Mesendoderm (in vitro differentiated cells): Measurements from ENCODE around the gene MAP6.

Experiments used
- DNase-seq: peaks from one replicate; pipeline ENCODE4 v3.0.0; 2013
- H2AK5ac ChIP-seq: 2 replicates; pipeline ENCODE4 v1.6.1; 2013; ENCODE audit warnings: low read length, inconsistent platforms
- H2BK120ac ChIP-seq: 2 replicates; pipeline ENCODE4 v1.6.1; 2013; ENCODE audit warnings: low read depth, mild to moderate bottlenecking, low read length, moderate library complexity, mixed read lengths
- H2BK15ac ChIP-seq: replicated peaks from 2 replicates; pipeline ENCODE4 v1.6.1; 2013; ENCODE audit warnings: low read depth, mild to moderate bottlenecking, moderate library complexity
- H2BK5ac ChIP-seq: 2 replicates; pipeline ENCODE4 v1.6.1; 2013; ENCODE audit warnings: low read length, inconsistent platforms
- H3K18ac ChIP-seq: 2 replicates; pipeline ENCODE4 v1.6.1; 2013; ENCODE audit warnings: mild to moderate bottlenecking, low read length, mixed read lengths
- H3K23ac ChIP-seq: one replicate; pipeline ENCODE4 v1.6.1; 2013; ENCODE audit warnings: low read length
- H3K27ac ChIP-seq: 2 replicates; pipeline ENCODE4 v1.5.1; 2013; ENCODE audit warnings: low read depth, mild to moderate bottlenecking, inconsistent platforms, low read length, moderate library complexity
- H3K27me3 ChIP-seq: 2 replicates; pipeline ENCODE4 v1.6.1; 2013; ENCODE audit warnings: low read length, control low read depth, mild to moderate bottlenecking, inconsistent platforms; ENCODE audit not compliant: insufficient read depth, poor library complexity
- H3K36me3 ChIP-seq: 2 replicates; pipeline ENCODE4 v1.6.1; 2013; ENCODE audit warnings: low read length, inconsistent platforms; ENCODE audit not compliant: control insufficient read depth, insufficient read depth
- H3K4ac ChIP-seq: one replicate; pipeline ENCODE4 v1.6.1; 2013; ENCODE audit warnings: low read depth, mild to moderate bottlenecking, low read length, moderate library complexity
- H3K4me1 ChIP-seq: 2 replicates; pipeline ENCODE4 v1.6.1; 2013; ENCODE audit warnings: low read depth, low read length, inconsistent platforms; ENCODE audit not compliant: control insufficient read depth
- H3K4me2 ChIP-seq: 2 replicates; pipeline ENCODE4 v1.6.1; 2013; ENCODE audit warnings: low read length
- H3K4me3 ChIP-seq: 2 replicates; pipeline ENCODE4 v1.5.1; 2013; ENCODE audit warnings: mild to moderate bottlenecking, low read length
- H3K56ac ChIP-seq: one replicate; pipeline ENCODE4 v1.6.1; 2013; ENCODE audit warnings: low read length
- H3K79me1 ChIP-seq: 2 replicates; pipeline ENCODE4 v1.6.1; 2013; ENCODE audit warnings: low read length, inconsistent platforms
- H3K79me2 ChIP-seq: 2 replicates; pipeline ENCODE4 v1.6.1; 2013; ENCODE audit warnings: mild to moderate bottlenecking, low read length; ENCODE audit not compliant: control insufficient read depth, insufficient read depth
- H3K9ac ChIP-seq: 2 replicates; pipeline ENCODE4 v1.6.1; 2013; ENCODE audit warnings: low read length, inconsistent platforms
- H4K5ac ChIP-seq: one replicate; pipeline ENCODE4 v1.6.1; 2013; ENCODE audit warnings: low read length
- H4K8ac ChIP-seq: one replicate; pipeline ENCODE4 v1.6.1; 2013; ENCODE audit warnings: low read depth, mild to moderate bottlenecking, control low read depth, low read length, moderate library complexity
- WGBS: extraction: QIAGEN DNeasy Blood & Tissue Kit; methylation state at CpG from one replicate; pipeline ENCODE4 v1.1.7; 2013; ENCODE audit warnings: low lambda C conversion rate, missing lambda C conversion rate; ENCODE audit not compliant: insufficient coverage; ENCODE audit errors: extremely low coverage; 5-methylcytosine and 5-hydroxymethylcytosine counted together

MAP6 gene

GRCh38 chr11:75582895-75583717, 85.7 kb downstream of the MAP6 start:
- DNase-seq, result peak; percentile 95
- peak overlapping the region; percentile 78 for H2BK120ac ChIP-seq
- H3K4me2 ChIP-seq, result peak overlapping the region; percentile 81
- H3K4me1 ChIP-seq, result peaks cover 5% of the 10 kb centered on the region
- H3K4ac ChIP-seq, result peak overlapping the region; percentile 94
- no CpG with 5 or more reads among the region's 68 CpGs for WGBS
- peak overlapping the region; percentile 85 for H2BK5ac ChIP-seq
- no peaks in the 10 kb centered on the region for H3K79me2 ChIP-seq
- H3K79me1 ChIP-seq, result no peaks in the 10 kb centered on the region
- H3K27me3 ChIP-seq, result no peaks in the 10 kb centered on the region
- H2BK15ac ChIP-seq, result no peak overlapping the region
- H4K8ac ChIP-seq, result peak overlapping the region; percentile 97
- H3K18ac ChIP-seq, result peak overlapping the region; percentile 96
- peak overlapping the region; percentile 98 for H3K56ac ChIP-seq
- no peak overlapping the region for H2AK5ac ChIP-seq
- peak overlapping the region; percentile 78 for H3K4me3 ChIP-seq
- H3K27ac ChIP-seq, result peak overlapping the region; percentile 94
- H3K23ac ChIP-seq, result peak overlapping the region; percentile 83
- H4K5ac ChIP-seq, result no peak overlapping the region
- no peaks in the 10 kb centered on the region for H3K36me3 ChIP-seq
- peak overlapping the region; percentile 82 for H3K9ac ChIP-seq

- Histone ChIP-seq H3K9ac (peak overlapping the region; percentile 82), H2BK120ac (no peak overlapping the region), H3K4me1 (peaks cover 5% of the 10 kb centered on the region), H3K56ac (peak overlapping the region; percentile 98), H3K27ac (no peak overlapping the region), H3K79me1 (no peaks in the 10 kb centered on the region), H3K4me3 (no peak overlapping the region), H3K4ac (no peak overlapping the region), H3K4me2 (peak overlapping the region; percentile 81), H3K36me3 (no peaks in the 10 kb centered on the region), H4K5ac (no peak overlapping the region), H3K79me2 (no peaks in the 10 kb centered on the region), H3K18ac (peak overlapping the region; percentile 53), H2BK5ac (no peak overlapping the region), H2BK15ac (no peak overlapping the region), H3K27me3 (no peaks in the 10 kb centered on the region), H3K23ac (no peak overlapping the region), H4K8ac (no peak overlapping the region), H2AK5ac (peak overlapping the region; percentile 81)
- no CpG with 5 or more reads among the region's 4 CpGs for WGBS
- no peak for DNase-seq
These were observed 86.3 kb downstream of the MAP6 start for GRCh38 chr11:75582506-75582894.

- Histone ChIP-seq H3K4me3 (no peak overlapping the region), H3K27ac (no peak overlapping the region), H3K4ac (no peak overlapping the region), H3K79me1 (no peaks in the 10 kb centered on the region), H2BK15ac (no peak overlapping the region), H3K56ac (no peak overlapping the region), H3K4me1 (peaks cover 5% of the 10 kb centered on the region), H2BK120ac (no peak overlapping the region), H3K9ac (no peak overlapping the region), H3K27me3 (no peaks in the 10 kb centered on the region), H3K23ac (no peak overlapping the region), H3K4me2 (no peak overlapping the region), H3K79me2 (no peaks in the 10 kb centered on the region), H3K36me3 (no peaks in the 10 kb centered on the region), H4K8ac (no peak overlapping the region), H2AK5ac (no peak overlapping the region), H2BK5ac (no peak overlapping the region), H3K18ac (no peak overlapping the region), H4K5ac (no peak overlapping the region)
- WGBS, result no CpG with 5 or more reads among the region's 1 CpG
- DNase-seq, result no peak
These were observed 89.0 kb downstream of the MAP6 start for GRCh38 chr11:75579841-75580240.

- no peaks in the 10 kb centered on the region for H3K79me2 ChIP-seq
- no peaks in the 10 kb centered on the region for H3K79me1 ChIP-seq
- H3K4me2 ChIP-seq, result no peak overlapping the region
- H2BK15ac ChIP-seq, result no peak overlapping the region
- no peak overlapping the region for H3K4me3 ChIP-seq
- peaks cover 3% of the 10 kb centered on the region for H3K4me1 ChIP-seq
- H3K27me3 ChIP-seq, result no peaks in the 10 kb centered on the region
- H3K4ac ChIP-seq, result no peak overlapping the region
- no peak overlapping the region for H3K18ac ChIP-seq
- no peak for DNase-seq
- H3K9ac ChIP-seq, result no peak overlapping the region
- no peak overlapping the region for H2BK5ac ChIP-seq
- no CpG with 5 or more reads among the region's 1 CpG for WGBS
- no peak overlapping the region for H4K8ac ChIP-seq
- no peak overlapping the region for H2AK5ac ChIP-seq
- H3K23ac ChIP-seq, result no peak overlapping the region
- H3K36me3 ChIP-seq, result peaks cover 1% of the 10 kb centered on the region
- H4K5ac ChIP-seq, result no peak overlapping the region
- no peak overlapping the region for H3K56ac ChIP-seq
- H2BK120ac ChIP-seq, result no peak overlapping the region
- no peak overlapping the region for H3K27ac ChIP-seq
These were observed 89.9 kb downstream of the MAP6 start for GRCh38 chr11:75578977-75579376.

GRCh38 chr11:75577207-75577606, 91.6 kb downstream of the MAP6 start:
- Histone ChIP-seq H3K27ac (no peak overlapping the region), H3K79me1 (no peaks in the 10 kb centered on the region), H2BK15ac (no peak overlapping the region), H3K4me2 (no peak overlapping the region), H2AK5ac (no peak overlapping the region), H2BK120ac (no peak overlapping the region), H3K4me1 (no peaks in the 10 kb centered on the region), H3K36me3 (peaks cover 15% of the 10 kb centered on the region), H3K9ac (no peak overlapping the region), H3K4me3 (no peak overlapping the region), H3K56ac (no peak overlapping the region), H4K5ac (no peak overlapping the region), H3K27me3 (no peaks in the 10 kb centered on the region), H4K8ac (no peak overlapping the region), H3K79me2 (no peaks in the 10 kb centered on the region), H3K4ac (no peak overlapping the region), H3K18ac (no peak overlapping the region), H3K23ac (no peak overlapping the region), H2BK5ac (no peak overlapping the region)
- DNase-seq, result peak; percentile 65
- no CpG with 5 or more reads among the region's 10 CpGs for WGBS
